ENCODE results near the gene PPP1R13L.
"Not testable (repeated sequence)": the region's sequence is repeated elsewhere in the genome, so short reads cannot be mapped to it uniquely, and the experiment has no call there.

Gene PPP1R13L

GRCh38 chr19:45429896-45430295, 25.0 kb upstream of the PPP1R13L start:
- not testable (repeated sequence) for DNase-seq

GRCh38 chr19:45428384-45429231, 23.7 kb upstream of the PPP1R13L start:
- DNase-seq, result no peak

GRCh38 chr19:45424191-45425058, 19.6 kb upstream of the PPP1R13L start:
- DNase-seq, result peak; percentile 78

GRCh38 chr19:45423589-45424190, 18.8 kb upstream of the PPP1R13L start, which contains the start of gene ERCC1:
Gene ERCC1, minus strand, starts transcription at chr19:45423917. Its CDS starts 543 bp downstream, at chr19:45423374.
- DNase-seq, result peak; percentile 91

- no peak for DNase-seq
Observed at GRCh38 chr19:45423033-45423588, 18.2 kb upstream of the PPP1R13L start.

GRCh38 chr19:45421947-45422498, 17.2 kb upstream of the PPP1R13L start:
- no peak for DNase-seq

GRCh38 chr19:45420871-45421270, 16.0 kb upstream of the PPP1R13L start:
- DNase-seq, result no peak

- DNase-seq, result no peak
Observed at GRCh38 chr19:45420356-45420755, 15.5 kb upstream of the PPP1R13L start.

- no peak for DNase-seq
Observed at GRCh38 chr19:45419895-45420294, 15.0 kb upstream of the PPP1R13L start.

GRCh38 chr19:45419396-45419795, 14.5 kb upstream of the PPP1R13L start:
- DNase-seq, result no peak

- no peak for DNase-seq
Observed at GRCh38 chr19:45418802-45419201, 13.9 kb upstream of the PPP1R13L start.

GRCh38 chr19:45417151-45417550, 12.3 kb upstream of the PPP1R13L start:
- DNase-seq, result no peak

GRCh38 chr19:45414468-45414867, 9.6 kb upstream of the PPP1R13L start:
- no peak for DNase-seq

- no peak for DNase-seq
Observed at GRCh38 chr19:45413497-45413896, 8.6 kb upstream of the PPP1R13L start.

- DNase-seq, result not testable (repeated sequence)
Observed at GRCh38 chr19:45410330-45410729, 5.5 kb upstream of the PPP1R13L start.

GRCh38 chr19:45409557-45409920, 4.7 kb upstream of the PPP1R13L start:
- no peak for DNase-seq

- DNase-seq, result no peak
Observed at GRCh38 chr19:45408830-45409556, 4.1 kb upstream of the PPP1R13L start.

GRCh38 chr19:45408121-45408520, 3.3 kb upstream of the PPP1R13L start:
- DNase-seq, result no peak

GRCh38 chr19:45407585-45407984, 2.7 kb upstream of the PPP1R13L start:
- DNase-seq, result not testable (repeated sequence)

GRCh38 chr19:45407091-45407375, 2.2 kb upstream of the PPP1R13L start:
- no peak for DNase-seq

- DNase-seq, result peak; percentile 93
Observed at GRCh38 chr19:45406226-45407090, 1.6 kb upstream of the PPP1R13L start, which contains the start of gene POLR1G. Gene POLR1G, plus strand, starts transcription at chr19:45406644. Its CDS starts 53 bp downstream, at chr19:45406697.

Data from activated CD8-positive, alpha-beta memory T cell treated with anti-CD3 and anti-CD28 coated beads for 24 hours (primary cell).